GF-D8 (cell line): Measurements from ENCODE around the gene TDRKH.

ENCODE experiments used
- DNase-seq: peaks from one replicate; lab custom pipeline; 2025; lab: John Stamatoyannopoulos, UW

TDRKH gene

DNA sequence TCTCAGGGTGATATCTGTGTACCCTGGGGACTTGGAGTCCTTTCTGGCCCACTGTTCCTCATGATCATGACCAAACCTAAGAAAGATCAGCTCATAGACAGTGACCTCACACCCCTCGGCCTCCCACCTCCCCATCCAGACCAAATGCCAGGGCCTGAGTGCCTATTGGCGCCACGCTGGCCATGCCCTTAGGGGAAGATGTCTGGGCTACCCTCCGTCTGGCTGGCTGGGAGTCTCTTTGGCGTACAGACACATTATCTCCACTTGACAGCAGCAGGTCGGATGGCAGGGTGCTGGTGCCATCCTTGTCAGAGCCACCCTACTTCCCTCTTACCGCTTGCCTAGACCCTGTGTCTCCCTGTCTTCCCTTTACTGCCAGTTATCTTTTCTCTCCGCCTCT, 32.9 kb upstream of the TDRKH start:
- no peak for DNase-seq

- DNase-seq: no peak
Observed at GRCh38 chr1:151822404-151822803, 32.1 kb upstream of the TDRKH start.

DNA sequence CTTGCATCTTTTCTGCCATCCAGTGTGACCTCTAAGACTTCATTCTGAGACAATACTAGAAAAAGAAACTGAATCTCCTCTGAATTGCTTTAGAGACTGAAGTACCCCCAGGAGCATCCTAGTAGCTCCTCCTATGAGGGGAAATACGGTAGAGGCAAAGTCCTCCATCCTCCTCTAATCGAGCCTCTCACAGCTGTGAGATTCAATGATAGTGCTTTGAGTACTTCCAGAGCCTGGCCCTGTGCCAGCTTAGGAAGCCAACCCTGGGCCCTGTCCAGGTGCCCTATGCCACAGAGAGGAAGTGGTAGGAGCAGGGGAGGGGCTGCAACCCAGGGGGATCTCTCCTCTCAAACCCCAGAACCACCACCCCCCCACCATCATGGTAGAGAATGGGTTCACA, 30.6 kb upstream of the TDRKH start:
- no peak for DNase-seq

- DNase-seq: no peak
Observed at GRCh38 chr1:151819976-151820623, 29.8 kb upstream of the TDRKH start.

DNA sequence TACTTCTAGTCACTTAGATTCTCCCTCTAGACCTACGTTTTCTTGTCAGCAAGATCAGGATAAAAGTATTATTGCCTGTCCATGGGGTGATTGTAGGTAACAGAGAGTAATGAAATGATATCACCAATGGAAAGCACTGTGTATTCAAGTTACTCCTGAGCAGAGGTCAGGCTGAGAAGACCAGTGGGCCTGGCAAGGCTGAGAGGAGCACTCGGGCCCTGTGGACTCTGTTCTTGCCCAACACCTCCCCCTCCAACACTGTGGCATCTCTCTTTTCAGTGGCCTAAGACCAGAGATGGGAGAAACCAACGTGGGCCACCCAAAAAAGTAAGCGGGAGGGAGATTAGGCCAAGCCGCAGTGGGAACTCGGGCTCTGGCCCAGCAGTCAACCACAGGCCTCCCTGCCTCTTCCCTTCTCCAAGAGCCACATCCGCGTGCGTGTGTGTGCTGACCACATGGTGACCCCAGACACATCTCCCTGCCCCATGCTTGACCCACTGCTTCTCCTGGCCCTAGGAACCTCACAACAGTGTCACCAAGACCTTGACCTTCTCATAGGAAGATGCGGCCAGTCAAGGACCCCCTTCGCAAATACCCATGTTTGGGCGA, 29.0 kb upstream of the TDRKH start:
- no peak for DNase-seq

DNA sequence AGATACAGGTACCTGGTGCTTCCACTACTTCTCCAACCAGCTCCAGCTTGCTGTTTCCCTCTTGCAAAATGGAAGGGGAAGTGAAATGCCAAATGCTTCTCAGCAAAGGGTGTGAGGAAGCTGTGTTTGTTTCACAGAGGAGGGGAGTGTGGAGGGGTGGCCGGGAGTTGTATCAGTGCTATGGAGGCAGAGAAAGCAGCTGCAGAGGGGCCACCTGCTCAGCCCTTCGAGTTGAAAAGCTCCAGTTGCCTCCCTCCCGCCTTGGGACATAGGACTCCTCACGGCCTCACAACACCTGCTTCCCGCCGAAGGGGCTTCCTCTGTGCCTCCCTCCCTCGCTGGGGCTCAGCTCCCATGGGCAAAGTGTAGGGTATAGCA, 27.0 kb upstream of the TDRKH start:
- no peak for DNase-seq

- DNase-seq: no peak
Observed at GRCh38 chr1:151816548-151817352, 26.4 kb upstream of the TDRKH start.

DNA sequence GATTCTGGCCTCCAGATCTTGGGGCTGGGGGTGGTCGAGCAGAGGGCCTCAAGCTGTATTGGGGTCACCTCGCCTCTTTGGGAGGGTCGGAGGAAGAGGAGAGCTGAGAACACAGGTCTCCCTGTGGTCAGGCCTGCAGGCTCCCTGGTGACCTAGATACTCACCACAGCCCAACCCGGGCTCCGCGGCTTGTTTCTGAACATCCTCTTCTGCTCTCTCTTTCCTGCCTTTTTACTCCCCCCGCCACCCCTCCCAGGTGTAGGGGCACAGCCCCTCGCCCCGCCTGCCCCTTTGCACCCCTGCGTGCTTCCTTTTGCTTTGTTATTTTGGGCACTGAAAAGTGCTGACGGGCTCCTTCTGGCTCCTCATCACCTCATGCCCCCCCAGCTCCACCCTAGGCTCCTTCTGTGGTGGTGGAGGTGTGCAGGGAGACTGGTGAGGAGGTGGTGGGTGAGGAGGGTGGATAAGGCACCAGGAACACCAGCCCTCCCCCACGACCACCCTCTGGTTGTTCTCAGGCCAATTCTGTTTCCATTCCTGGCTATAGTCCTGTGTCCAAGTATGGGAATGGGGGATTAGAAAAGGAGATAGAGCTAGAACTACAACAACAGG, 25.5 kb upstream of the TDRKH start:
- DNase-seq: no peak

DNA sequence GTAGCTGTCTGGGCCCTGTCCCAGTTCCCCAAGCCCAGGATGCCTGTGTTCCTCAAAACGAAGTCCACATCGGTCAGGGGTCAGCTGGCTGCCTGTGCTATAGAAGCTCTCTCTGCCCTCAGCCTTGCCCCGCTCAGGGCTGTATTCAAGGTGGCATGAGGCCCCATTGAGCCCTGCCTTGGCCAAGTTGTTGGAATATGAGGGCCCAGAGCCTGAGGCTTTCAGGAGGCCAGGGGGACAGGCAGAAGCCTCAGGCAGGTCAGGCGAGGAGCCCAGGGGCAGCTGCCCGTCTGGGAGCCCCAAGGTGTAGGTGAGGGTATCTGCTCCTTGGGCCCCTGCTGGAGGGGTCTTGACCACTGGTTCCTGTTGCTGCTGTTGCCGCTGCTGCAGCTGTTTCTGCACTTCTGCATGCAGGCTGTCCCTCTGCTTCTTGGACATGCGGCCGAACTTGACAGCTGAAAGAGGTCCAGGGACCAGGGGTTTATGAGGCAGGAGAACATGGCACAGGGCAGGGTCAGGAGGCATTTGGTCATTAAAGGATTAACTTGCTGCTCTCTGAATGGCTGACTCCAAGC, 24.8 kb upstream of the TDRKH start:
- no peak for DNase-seq

DNA sequence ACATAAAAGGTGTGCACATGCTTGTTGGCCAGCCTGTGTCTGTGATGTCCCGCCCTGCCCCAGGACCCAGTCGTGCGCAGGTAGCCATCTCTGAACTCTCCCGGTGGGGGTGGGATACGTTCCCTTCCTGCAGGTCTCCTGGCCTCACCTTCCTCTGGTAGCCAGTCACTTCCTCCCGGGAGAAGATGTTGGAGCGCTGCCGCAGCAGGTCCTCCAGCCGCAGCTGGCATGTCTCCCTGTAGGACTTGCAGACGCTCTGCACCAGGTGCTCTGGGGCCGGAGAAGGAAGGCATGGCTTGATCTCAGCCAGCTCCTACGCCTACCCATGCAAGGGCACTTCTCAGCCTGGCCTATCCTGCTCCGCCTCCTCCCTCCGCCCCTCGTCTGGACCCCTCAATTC, 24.1 kb upstream of the TDRKH start:
- no peak for DNase-seq

DNA sequence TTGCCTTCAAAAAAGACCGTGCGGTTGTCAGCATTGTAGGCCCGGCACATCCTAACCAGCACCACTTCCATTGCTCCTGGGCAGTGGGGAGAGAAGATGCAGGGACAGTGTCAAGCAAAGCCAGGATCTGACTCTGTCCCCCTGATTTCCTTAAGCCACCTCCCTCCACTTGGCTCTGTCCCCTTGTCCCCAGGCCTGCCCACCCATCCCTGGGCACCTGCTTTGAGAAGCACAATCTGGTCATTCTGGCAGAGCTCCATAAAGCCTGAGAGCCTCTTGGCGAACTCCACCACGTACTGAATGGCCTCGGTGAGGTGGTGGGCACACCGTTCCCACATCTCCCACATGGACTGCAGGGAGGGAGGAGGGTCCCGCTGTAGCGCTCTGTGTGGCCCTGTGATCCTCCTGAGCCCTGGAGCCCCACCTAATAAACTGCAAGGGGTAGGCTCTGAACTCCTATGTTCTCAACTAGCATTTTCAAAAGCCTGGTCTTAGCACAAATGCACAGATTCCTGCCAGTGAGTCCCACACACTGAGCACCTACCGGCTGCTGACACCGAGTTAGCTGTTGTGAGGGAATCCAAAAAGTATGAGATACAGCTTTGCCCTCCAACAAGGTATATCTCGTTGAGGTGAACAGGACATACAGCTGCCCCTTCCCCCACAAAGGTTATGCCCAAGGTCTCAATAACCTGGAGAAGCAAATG, 23.1 kb upstream of the TDRKH start:
- DNase-seq: no peak

- DNase-seq: no peak
Observed at GRCh38 chr1:151811181-151811580, 20.9 kb upstream of the TDRKH start.

- no peak for DNase-seq
Observed at GRCh38 chr1:151809985-151810556, 19.8 kb upstream of the TDRKH start.

- DNase-seq: no peak
Observed at GRCh38 chr1:151809290-151809984, 19.1 kb upstream of the TDRKH start.

DNA sequence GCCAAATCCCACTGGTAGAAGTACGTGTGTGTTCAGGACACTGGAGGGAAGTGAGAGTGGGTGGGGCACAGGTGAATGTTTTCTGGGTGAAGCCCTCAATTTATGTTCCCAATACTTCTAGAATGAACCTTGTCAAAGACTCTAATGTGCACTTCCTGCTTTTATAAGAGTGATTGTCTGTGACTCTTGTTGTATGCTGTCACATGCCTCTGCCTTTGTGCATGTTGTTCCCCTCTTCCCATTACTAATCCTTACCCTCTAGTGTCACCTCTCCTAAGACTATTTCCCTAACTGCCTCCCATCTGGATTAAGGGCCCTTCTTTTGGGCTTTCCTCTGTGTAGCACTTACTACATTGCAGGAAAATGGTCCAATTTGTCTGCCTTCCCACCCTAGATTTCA, 17.5 kb upstream of the TDRKH start:
- no peak for DNase-seq

- DNase-seq: no peak
Observed at GRCh38 chr1:151807131-151807530, 16.8 kb upstream of the TDRKH start.

DNA sequence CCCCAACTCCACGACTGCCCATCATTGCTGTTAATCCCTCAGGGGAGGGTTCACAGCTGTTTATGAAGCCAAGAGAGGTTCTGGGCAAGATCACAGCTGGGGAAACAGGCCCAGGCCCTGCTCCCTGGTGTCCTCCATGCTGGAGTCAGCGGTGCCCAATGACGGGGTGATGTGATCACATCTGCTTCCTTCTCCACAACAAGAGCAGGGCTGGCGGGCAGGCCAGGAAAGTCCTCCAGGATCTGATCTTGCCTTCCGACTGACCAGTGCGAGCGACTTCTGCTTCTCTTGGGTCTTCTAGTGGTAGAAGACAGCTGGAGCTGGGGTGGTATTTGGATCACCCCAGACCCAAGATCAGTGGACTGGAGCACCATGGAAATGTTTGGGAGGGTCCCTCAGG, 15.9 kb upstream of the TDRKH start:
- no peak for DNase-seq

GRCh38 chr1:151805066-151805820, 14.9 kb upstream of the TDRKH start, which contains the start of gene LINGO4:
Gene LINGO4 (minus strand): TSS chr1:151805419. CDS start chr1:151802704, 2,715 bp downstream.
- no peak for DNase-seq

- no peak for DNase-seq
Observed at GRCh38 chr1:151803915-151804314, 13.6 kb upstream of the TDRKH start.

- DNase-seq: no peak
Observed at GRCh38 chr1:151803164-151803563, 12.9 kb upstream of the TDRKH start.
